DMS53 treated with DMSO at 0.1 percent for 48 hours (cell line): Measurements from ENCODE around the gene STAT4.
A peak's percentile ranks its signal among the peaks of the same experiment; 100 is the strongest.

Experiments used
- DNase-seq: peaks from one replicate; lab custom pipeline; 2025; ENCODE audit not compliant: unreplicated experiment; lab: John Stamatoyannopoulos, UW

The STAT4 gene

GRCh38 chr2:191100216-191100615 is 50.6 kb downstream of the STAT4 start:
- no peak for DNase-seq

- DNase-seq: no peak
Measured at GRCh38 chr2:191087311-191087710, 63.5 kb downstream of the STAT4 start.

- DNase-seq: no peak
Measured at GRCh38 chr2:191086706-191087105, 64.1 kb downstream of the STAT4 start.

GRCh38 chr2:191083540-191083939 is 67.3 kb downstream of the STAT4 start:
- no peak for DNase-seq

- no peak for DNase-seq
Measured at GRCh38 chr2:191082321-191082720, 68.5 kb downstream of the STAT4 start.

GRCh38 chr2:191081411-191082155 is 69.2 kb downstream of the STAT4 start:
- DNase-seq: no peak

- no peak for DNase-seq
Measured at GRCh38 chr2:191078165-191078867, 72.5 kb downstream of the STAT4 start.

- no peak for DNase-seq
Measured at GRCh38 chr2:191070276-191070675, 80.5 kb downstream of the STAT4 start.

GRCh38 chr2:191069606-191070005 is 81.2 kb downstream of the STAT4 start:
- DNase-seq: no peak

GRCh38 chr2:191066919-191067233 is 83.9 kb downstream of the STAT4 start:
- DNase-seq: no peak

- DNase-seq: no peak
Measured at GRCh38 chr2:191066197-191066918, 84.4 kb downstream of the STAT4 start.

GRCh38 chr2:191065785-191066184 is 85.0 kb downstream of the STAT4 start:
- no peak for DNase-seq

- DNase-seq: no peak
Measured at GRCh38 chr2:191064590-191064989, 86.2 kb downstream of the STAT4 start.

- DNase-seq: no peak
Measured at GRCh38 chr2:191063584-191063983, 87.2 kb downstream of the STAT4 start.

- no peak for DNase-seq
Measured at GRCh38 chr2:191061381-191061980, 89.3 kb downstream of the STAT4 start.

- DNase-seq: no peak
Measured at GRCh38 chr2:191059308-191059707, 91.5 kb downstream of the STAT4 start.

- no peak for DNase-seq
Measured at GRCh38 chr2:191056228-191056627, 94.6 kb downstream of the STAT4 start.

- DNase-seq: no peak
Measured at GRCh38 chr2:191053256-191053655, 97.5 kb downstream of the STAT4 start.

- peak; percentile 68 for DNase-seq
Measured at GRCh38 chr2:191051825-191052778, 98.7 kb downstream of the STAT4 start.

- no peak for DNase-seq
Measured at GRCh38 chr2:191051177-191051576, 99.6 kb downstream of the STAT4 start.

- no peak for DNase-seq
Measured at GRCh38 chr2:191050640-191050987, 100.2 kb downstream of the STAT4 start.
